ENCODE data around the gene BTD. TPM values are rescaled to one million over a fixed set of nuclear protein-coding genes. Genes with fewer than 3 reads are reported as not detected.
A peak's percentile ranks its signal among the peaks of the same experiment; 100 is the strongest.

Gene BTD
- total and polyA plus RNA-seq, 10 of the 15 experiments (the other 5 are each of a cell fraction or from before 2014, with no cell fraction given): 3.4 to 10.3 (median 5.0) TPM

GRCh38 chr3:15601399-15602145 is at the start of gene BTD, which contains the start of gene HACL1 (continued):
- TF ChIP-seq NRF1 (conservative IDR thresholded peaks at IDR 0.05; ENCODE audit: low read depth, low read length): 0 out of 2 replicates have a peak, but pooled peaks have one; percentile 31
- TF ChIP-seq PAX5 (IDR thresholded peaks at IDR 0.05; ENCODE audit: borderline replicate concordance, low read depth, low read length): peak; percentile 44; the same call in 1 of the 2 replicates
- TF ChIP-seq, protein P1, sequence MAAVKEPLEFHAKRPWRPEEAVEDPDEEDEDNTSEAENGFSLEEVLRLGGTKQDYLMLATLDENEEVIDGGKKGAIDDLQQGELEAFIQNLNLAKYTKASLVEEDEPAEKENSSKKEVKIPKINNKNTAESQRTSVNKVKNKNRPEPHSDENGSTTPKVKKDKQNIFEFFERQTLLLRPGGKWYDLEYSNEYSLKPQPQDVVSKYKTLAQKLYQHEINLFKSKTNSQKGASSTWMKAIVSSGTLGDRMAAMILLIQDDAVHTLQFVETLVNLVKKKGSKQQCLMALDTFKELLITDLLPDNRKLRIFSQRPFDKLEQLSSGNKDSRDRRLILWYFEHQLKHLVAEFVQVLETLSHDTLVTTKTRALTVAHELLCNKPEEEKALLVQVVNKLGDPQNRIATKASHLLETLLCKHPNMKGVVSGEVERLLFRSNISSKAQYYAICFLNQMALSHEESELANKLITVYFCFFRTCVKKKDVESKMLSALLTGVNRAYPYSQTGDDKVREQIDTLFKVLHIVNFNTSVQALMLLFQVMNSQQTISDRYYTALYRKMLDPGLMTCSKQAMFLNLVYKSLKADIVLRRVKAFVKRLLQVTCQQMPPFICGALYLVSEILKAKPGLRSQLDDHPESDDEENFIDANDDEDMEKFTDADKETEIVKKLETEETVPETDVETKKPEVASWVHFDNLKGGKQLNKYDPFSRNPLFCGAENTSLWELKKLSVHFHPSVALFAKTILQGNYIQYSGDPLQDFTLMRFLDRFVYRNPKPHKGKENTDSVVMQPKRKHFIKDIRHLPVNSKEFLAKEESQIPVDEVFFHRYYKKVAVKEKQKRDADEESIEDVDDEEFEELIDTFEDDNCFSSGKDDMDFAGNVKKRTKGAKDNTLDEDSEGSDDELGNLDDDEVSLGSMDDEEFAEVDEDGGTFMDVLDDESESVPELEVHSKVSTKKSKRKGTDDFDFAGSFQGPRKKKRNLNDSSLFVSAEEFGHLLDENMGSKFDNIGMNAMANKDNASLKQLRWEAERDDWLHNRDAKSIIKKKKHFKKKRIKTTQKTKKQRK (IDR thresholded peaks at IDR 0.05; ENCODE audit: low read depth, low read length): peak; percentile 91
- no peak for TF ChIP-seq ZSCAN29 (IDR thresholded peaks at IDR 0.05)
- peak; percentile 80 for TF ChIP-seq BACH1 (IDR thresholded peaks at IDR 0.05; ENCODE audit: borderline replicate concordance)
- TF ChIP-seq NFXL1 (IDR thresholded peaks at IDR 0.05; ENCODE audit: borderline replicate concordance): no peak
- TF ChIP-seq STAT1 (conservative IDR thresholded peaks at IDR 0.05): 0 out of 2 replicates have a peak, but pooled peaks have one; percentile 60
- TF ChIP-seq SIN3A (IDR thresholded peaks at IDR 0.05; ENCODE audit: low read depth, low read length): peak; percentile 87
- peak; percentile 96 for TF ChIP-seq GABPA (IDR thresholded peaks at IDR 0.05; ENCODE audit: low read depth)
- no peak for TF ChIP-seq RAD51 (IDR thresholded peaks at IDR 0.05)
- TF ChIP-seq BMI1 (IDR thresholded peaks at IDR 0.05; ENCODE audit: borderline replicate concordance): no peak
- TF ChIP-seq SREBF2 (IDR thresholded peaks at IDR 0.05; ENCODE audit: low read length): no peak
- TF ChIP-seq LARP7 (IDR thresholded peaks at IDR 0.05): peak; percentile 85
- peak; percentile 77 to 94; a peak in 3 of 4 replicates for TF ChIP-seq BHLHE40 (IDR thresholded peaks at IDR 0.05; ENCODE audit: borderline replicate concordance in 1 of 2, low read depth in 2 of 2, low read length in 1 of 2)
- peak; percentile 91 for TF ChIP-seq NFYB (IDR thresholded peaks at IDR 0.05; ENCODE audit: insufficient read depth, low read depth, low read length)
- TF ChIP-seq, protein P2, sequence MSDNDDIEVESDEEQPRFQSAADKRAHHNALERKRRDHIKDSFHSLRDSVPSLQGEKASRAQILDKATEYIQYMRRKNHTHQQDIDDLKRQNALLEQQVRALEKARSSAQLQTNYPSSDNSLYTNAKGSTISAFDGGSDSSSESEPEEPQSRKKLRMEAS (IDR thresholded peaks at IDR 0.05; ENCODE audit: low read depth, low read length): peak; percentile 85
- peak; percentile 88; the same call in 1 of the 2 replicates for TF ChIP-seq ZNF207 (IDR thresholded peaks at IDR 0.05; ENCODE audit: borderline replicate concordance)
- peak; percentile 96 for TF ChIP-seq NKRF (conservative IDR thresholded peaks at IDR 0.05)
